Stimulated activated CD4-positive, alpha-beta T cell treated with anti-CD3 and anti-CD28 coated beads, Interleukin-2, amount 100 ng/mL, for 48 hours (primary cell): ENCODE data around the gene PLCD1.
"Not testable (repeated sequence)": the region's sequence is repeated elsewhere in the genome, so short reads cannot be mapped to it uniquely, and the experiment has no call there.

Experiments used
- DNase-seq, 2 donors: peaks; one replicate each; pipeline ENCODE4 v3.0.0-alpha.2; 2020

The PLCD1 gene

GRCh38 chr3:38036286-38036685, 6.8 kb upstream of the PLCD1 start:
- DNase-seq = no peak

- not testable (repeated sequence) for DNase-seq
Observed at GRCh38 chr3:38034335-38034734, 4.9 kb upstream of the PLCD1 start.

- not testable (repeated sequence) for DNase-seq
Observed at GRCh38 chr3:38033586-38033985, 4.1 kb upstream of the PLCD1 start.

- DNase-seq = no peak
Observed at GRCh38 chr3:38032328-38032865, 3.0 kb upstream of the PLCD1 start.

DNA sequence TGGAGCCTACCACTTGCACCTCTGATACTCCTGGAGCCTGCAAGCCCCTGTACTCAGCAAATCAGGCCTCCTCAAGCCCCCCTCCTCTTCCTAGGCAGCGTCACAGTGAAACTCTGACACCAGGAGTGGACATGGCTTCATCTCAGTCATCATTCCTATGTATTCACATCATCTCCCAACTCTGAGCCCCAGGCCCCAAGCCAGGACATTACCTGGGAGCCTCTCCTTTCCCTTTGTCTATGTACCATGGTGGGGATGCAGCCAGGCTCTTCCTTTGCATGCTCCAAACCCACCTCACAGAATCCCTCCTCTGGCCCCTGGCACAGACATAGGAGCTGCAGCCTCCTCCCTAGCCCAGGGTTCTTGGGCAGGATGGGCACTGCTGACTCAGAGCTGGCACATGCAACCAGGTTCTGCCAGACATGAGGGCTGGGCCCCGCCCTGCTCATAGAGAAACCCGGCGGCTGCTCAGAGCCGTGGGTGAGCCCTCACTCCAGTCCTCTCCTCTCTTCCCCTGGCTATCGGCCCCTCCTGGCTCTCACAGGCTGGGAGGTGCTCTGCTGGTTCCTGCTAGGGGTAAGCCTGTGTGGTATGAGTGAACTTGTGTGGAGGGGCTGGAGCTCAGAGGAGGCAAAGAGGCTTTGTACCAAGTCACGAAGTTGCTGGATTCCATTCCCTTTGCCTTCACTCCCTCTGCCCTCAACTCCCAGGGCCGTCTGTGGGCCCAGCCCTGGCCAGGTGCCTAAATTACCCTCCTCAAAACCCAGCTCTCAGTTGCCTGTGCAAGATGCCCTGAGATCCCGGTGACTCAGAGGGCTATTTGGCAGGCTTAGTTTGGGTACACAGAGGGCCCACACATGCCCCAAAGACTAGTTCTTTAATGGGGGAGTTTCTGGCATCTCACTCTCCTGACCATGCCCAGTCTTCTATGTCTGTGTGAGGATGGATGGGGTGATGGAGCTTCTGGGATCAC, 1.9 kb upstream of the PLCD1 start:
- DNase-seq = peak in 1 of 2 donors; percentile 21

DNA sequence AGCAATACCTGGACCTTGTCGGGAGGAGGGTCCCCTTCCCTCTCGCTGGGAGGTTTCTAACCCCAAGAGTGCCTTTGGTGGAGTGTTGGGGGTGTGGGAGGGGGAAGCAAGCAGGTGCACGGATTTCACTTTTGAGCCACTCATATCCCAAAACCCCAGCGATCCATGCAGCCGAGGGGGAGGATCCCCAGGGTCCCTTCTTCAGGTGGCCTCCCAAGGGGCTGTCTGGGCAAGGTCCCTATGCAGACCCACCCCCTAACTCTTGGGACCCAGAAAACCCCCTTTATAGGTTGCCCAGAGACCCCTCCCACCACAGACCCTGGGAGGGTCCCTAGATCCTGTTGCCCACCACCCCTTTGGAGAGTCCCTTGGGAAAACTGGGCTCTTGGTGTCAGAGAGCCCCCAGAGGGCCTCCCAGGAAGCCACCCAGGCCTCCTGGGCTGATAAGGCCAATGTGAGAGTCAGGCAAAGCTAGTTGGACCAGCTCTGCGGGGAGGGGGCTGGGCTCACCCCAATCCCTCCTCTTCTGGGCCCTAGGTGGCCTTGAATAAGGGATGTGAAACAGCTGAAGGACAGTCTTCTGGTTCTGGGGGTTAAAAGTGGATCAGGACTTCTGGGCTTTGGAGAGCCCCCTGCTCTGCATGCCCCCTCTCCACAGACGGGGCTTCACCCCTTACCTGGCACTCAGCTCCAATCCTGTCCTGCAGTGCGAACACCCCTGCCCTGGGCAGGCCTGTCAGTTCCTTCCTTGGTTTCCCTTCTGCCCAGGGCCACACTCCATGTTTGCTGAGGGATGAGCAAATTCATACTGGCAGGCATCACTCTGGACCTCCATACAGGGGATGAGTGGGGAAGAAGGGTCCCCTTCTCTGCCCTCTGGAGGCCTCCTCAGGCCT, 932 bp upstream of the PLCD1 start:
- DNase-seq = no peak

DNA sequence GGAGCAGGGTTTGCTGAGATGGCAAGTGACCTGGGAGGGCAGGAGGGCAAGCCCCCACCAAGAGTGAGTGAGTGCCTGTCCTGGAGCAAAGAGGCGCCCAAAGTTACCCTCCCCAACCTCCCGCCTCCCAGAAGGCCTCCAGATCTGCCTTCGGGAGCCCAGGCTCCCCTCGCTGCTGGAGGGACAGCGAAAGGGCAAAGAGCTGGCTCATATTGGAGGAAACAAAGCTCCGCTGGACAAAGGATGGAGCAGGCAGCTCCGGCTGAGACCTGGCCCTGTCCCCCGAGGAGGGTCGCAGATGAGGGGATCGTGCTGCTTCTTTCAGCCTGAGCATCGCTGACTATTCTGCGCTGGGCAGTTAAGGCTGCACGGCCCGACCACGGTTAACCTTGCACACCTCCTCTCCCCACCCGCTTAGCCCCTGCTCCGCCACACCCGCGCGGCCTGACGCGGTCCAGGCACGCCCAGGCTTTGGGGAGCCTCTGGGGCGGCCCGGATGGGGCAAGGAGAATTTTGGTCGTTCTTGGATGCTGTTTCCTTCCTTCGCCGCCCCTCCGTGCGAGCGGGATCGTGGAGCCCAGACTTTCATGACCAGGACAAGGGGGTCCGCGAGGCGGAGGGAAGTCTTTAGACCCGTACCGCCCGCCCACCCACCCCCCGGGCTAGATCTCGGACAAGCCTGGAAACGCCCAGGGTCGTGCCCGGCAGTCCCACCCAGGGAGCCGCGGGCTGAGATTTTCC, 651 bp downstream of the PLCD1 start:
- DNase-seq = no peak

DNA sequence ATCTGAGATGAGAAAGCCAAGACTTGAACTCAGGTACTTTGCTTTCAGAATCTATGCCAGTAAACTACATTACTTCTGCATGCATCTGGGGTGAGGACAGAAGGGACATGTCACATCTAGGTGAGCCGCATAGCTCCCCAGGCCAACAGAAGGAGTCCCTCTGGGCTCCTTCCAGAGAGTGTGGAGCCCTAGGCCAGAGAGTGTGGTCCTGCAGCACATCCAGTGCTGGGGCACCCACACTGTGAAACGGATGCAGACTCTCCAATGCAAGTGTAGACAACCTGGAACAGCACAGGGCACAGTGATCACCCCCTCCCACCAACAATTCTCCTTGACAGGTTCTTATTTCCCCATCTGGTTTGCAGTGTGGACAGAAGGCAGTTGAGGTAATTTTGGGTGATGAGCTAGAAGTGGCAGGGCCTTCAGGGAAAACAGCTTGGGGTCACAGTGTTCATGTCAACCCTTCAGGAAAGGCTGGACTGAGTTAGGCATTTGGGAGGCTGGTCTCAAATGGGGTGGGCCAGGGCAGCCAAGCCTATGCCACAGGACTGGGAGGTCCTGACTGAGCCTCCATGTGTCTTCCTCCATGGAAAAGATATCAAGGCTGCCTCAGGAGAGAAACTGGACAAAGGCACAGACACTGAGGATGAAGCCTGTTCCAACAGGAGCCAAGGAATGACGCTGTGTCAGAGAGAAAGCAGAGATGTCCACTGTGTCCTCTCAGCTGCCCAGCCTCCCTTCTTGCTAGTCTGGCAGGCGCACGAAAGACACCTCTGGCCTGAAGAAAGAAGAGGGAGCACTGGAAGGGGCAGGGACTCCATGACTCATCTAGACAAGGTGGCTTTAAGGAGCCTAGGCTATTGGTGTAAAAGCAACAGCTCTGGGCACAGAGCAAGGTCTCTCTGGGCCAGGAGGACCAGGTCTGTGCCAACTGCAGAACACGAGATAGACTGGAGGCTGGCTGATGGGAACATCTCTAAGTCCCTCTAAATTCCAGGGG, 1.7 kb downstream of the PLCD1 start:
- DNase-seq = no peak

- DNase-seq = no peak
Observed at GRCh38 chr3:38026856-38027255, 2.6 kb downstream of the PLCD1 start.

- DNase-seq = no peak
Observed at GRCh38 chr3:38022896-38023709, 6.3 kb downstream of the PLCD1 start.

DNA sequence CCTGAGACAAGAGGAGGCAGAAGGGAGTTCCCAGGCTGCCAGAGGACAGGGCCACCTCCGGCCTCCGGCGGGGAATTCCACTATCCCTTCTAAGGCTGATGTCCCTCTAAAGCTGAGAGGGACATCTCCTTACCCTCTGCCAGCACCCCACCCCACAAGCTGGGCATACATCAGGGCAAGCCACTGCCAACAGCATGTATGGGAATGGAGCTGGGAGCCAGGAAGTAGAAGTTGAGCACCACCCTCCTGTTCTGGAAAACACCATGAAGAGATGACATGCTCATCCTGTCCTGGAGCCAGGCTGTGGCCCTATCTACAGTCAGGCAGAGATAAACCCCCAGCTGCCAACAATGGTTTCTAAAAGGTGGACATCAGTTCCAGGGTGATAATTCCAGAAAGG, 7.1 kb downstream of the PLCD1 start:
- DNase-seq = no peak

DNA sequence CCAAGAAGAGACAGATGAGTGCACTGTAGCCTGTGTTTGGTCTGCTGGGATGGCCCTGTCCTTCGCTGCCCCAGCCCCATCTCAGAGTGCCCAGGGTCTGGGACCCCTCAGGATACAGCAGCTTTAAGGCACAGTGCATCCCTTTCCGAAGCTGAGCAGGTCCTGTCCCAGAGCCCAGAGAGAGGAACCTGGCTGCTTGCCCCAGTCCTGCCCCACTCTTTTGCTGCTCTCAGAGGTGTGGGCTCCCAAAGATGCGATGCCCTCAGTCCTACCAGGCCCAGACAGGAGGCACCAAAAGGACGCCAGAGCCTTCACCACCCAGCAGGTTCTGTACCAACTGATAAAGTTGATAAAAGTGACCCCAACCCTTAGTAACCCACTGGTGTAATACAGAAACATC, 8.2 kb downstream of the PLCD1 start:
- DNase-seq = no peak

GRCh38 chr3:38020342-38020726, 9.1 kb downstream of the PLCD1 start:
- no peak for DNase-seq

GRCh38 chr3:38019658-38020341, 9.6 kb downstream of the PLCD1 start:
- DNase-seq = no peak

DNA sequence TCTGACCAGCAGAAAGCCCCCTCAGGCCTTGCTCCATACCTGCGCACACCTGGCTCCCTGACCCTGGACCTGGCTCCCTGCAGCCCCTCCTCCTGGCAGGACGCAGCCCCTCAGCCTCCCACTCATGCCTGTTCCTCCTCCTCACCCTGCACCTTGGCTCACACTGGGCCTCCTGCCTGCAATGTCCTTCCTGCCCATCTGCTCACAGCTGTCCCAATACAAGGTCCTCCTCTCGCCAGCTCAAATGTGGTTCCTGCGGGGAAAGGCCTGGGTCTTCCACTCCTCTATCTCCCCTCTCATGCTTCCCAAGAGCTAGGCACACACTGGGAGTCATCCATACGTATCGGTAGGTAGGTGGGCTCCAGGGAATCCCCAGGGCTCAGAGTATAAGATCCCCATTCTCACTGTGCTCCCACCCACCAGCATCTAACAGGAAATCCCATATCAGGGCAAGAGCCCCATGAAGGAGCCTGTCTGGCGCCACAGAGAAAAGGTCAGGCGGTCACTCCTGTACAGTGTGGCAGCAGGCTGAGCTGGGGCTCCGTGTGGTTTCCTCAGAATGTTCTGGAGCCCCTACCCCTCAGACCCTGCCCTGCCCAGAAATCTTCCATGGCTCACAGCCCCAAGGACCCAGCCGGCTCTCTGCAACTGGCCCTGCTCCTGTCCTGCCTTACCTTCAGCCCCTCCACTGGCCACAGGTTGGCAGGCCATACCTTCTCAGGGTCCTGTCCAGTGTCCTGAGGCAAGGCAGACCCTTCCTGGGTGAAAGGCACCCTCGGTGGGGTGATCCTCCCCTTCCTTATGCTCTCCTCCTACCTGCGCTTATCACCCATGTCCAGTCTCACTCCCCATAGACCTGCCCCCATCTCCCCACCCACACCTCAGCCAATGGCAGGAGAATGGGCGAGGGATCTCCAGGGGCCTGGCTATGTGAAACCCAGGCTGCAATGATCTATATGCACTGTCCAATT, 10.9 kb downstream of the PLCD1 start:
- no peak for DNase-seq

DNA sequence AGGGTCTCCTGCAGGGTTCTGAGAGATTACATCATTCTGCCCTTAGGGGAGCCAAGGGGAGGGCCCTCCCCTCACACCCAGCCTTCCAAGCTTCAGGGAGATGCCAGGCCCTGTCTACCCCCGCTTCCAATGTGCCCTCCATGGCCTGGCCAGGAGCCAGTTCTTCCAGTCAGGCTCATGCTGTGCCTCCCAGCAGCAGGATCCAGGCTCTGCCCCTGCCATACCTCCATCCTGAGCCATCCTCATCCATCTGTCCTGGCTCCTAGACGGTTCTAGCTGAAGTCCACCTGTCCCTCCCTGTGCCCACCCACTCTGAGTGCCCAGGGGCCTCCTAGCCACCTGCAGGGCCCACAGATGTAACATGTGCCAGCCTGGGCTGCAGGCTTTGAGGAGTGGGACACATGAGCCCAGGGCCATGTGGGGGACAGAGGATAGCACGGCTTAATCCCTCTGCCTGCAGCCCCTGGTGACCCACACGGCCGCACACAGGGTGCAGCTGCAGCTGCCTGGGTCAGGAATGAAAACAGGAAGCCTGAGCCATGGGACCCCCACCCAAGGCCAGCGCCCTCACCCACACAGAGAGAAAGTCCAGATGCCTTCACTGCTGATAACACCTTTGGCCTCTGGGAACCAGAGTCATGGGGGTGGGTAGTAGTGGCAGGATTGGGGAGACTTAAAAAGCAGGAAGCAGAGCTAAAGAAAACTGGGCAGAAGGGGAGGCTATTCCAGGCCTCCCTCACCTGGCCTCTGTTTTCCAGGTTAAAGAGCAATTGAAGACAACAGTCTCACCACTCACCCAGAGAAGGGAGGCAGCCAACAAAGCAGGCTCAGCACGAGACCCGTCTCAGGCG, 11.8 kb downstream of the PLCD1 start:
- no peak for DNase-seq

DNA sequence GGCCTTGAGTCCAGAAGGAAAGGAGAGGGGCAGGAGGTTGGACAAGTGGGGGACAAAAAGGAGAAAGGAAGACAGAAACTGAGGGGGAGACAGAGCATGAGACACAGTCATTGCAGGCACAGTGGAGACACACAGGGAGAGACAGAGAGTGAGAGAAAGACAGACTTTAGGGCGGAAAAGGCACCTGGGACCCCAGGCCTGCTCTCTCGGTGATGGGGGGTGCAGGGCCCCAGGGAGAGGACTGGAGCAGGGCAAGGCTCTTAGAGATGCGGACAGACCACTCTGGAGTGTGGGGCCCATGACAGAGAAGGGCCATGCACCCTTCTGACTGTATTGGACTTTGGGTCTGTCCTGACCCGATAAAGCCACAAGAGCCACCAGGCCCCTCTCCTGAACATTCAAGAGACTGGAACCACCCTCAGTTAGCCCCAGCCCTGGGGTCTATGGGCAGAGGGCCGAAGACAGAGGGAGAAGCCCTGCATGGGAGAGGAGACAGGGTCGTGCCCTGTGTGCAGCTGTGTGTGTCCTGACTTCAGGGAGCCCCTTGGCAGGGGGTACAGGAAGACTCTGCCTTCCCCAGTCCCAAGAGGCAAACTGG, 12.5 kb downstream of the PLCD1 start:
- no peak for DNase-seq
